Body of pancreas (tissue), 4 donors: ENCODE data around the gene ACKR3.

Experiments
- POLR2A ChIP-seq, 3 donors: fragments of 450-650 bp; IDR thresholded peaks; one replicate each; pipeline ENCODE4 v1.6.1; 2016; ENCODE audit warnings: antibody characterized with exemption in 3 of 3, mild to moderate bottlenecking in 2 of 3
- TF ChIP-seq, protein P1 (sequence below), 7 experiments: fragments of 450-650 bp in 4 of 7; fragments of 200-600 bp in 3 of 7; sonication (generic) in 3 of 7; IDR thresholded peaks; one replicate each; pipeline ENCODE4 v1.5.1; 2016 to 2019; ENCODE audit warnings: antibody characterized with exemption in 7 of 7

DNA sequence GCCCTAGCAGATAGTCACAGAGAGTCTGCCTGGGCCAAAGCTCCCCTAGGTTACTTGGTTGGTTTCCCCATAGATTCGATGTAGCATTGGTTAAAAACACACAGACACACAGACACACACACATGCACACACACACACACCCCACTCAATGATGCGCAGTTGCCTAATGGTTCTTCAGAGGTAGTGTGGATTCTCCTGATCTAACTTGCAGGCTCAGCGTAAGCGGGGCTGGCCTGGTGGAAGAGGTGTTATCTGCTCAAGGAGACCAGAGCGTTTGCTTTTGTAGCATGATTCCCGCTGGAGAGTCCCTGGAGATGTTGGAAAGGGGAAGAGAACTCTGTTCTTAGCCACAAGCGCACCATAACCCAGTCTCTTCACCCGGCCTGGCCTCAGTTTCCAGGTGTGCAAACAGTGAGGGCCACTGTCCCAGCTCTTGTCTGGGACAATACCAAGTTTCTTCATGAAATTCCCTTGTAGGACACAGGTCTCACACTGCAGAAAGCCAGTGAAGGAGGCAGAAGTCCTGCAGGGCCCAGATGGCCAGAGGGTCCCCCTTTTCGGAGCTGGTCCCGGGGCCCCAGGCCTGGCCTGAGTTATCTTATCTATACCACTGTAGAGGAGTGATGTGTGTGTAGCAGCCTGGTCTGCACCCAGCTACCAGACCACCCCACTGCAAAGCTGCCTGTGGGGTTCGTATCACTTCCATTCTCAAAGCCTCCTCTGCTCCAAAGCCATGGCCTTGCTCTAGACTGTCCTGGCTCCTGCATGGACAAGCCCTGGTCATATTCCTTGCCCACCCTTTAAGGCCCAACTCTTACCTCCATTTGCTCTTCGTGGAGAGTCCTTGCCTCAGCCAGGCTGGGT, 3.7 kb downstream of the ACKR3 start:
- TF ChIP-seq, protein P1, sequence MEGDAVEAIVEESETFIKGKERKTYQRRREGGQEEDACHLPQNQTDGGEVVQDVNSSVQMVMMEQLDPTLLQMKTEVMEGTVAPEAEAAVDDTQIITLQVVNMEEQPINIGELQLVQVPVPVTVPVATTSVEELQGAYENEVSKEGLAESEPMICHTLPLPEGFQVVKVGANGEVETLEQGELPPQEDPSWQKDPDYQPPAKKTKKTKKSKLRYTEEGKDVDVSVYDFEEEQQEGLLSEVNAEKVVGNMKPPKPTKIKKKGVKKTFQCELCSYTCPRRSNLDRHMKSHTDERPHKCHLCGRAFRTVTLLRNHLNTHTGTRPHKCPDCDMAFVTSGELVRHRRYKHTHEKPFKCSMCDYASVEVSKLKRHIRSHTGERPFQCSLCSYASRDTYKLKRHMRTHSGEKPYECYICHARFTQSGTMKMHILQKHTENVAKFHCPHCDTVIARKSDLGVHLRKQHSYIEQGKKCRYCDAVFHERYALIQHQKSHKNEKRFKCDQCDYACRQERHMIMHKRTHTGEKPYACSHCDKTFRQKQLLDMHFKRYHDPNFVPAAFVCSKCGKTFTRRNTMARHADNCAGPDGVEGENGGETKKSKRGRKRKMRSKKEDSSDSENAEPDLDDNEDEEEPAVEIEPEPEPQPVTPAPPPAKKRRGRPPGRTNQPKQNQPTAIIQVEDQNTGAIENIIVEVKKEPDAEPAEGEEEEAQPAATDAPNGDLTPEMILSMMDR (IDR thresholded peaks at IDR 0.05), result no peak
- no peak for TF ChIP-seq POLR2A (IDR thresholded peaks at IDR 0.05)
